Keratinocyte (primary cell): ENCODE results near the gene STMN3. TPM values are rescaled to one million over a fixed set of nuclear protein-coding genes. Genes with fewer than 3 reads are reported as not detected.

Experiments used
- DNase-seq: peaks from one replicate; pipeline ENCODE4 v3.0.0-alpha.2; 2011; ENCODE audit warnings: low read depth, missing footprints, low spot score
- FAIRE-seq: peaks from 2 replicates; lab custom pipeline; 2011; peaks lifted over from hg19 to GRCh38; lab: Jason Lieb, UNC
- H2AFZ ChIP-seq: 2 replicates; pipeline ENCODE4 v1.6.0; 2012; ENCODE audit warnings: low read length, control low read depth, inconsistent platforms; ENCODE audit not compliant: control insufficient read depth
- H3K27ac ChIP-seq: 2 replicates; pipeline ENCODE4 v1.5.1; 2011; ENCODE audit warnings: low read length; ENCODE audit not compliant: control insufficient read depth, insufficient read depth
- H3K27me3 ChIP-seq: 3 replicates; pipeline ENCODE4 v1.6.0; 2011; ENCODE audit warnings: low read length; ENCODE audit not compliant: control insufficient read depth, insufficient read depth; ENCODE audit errors: extremely low read depth
- H3K36me3 ChIP-seq, 2 experiments: 2 replicates in 1 of 2; 3 replicates in 1 of 2; pipeline ENCODE4 v1.5.1; 2011; ENCODE audit warnings: low read length in 2 of 2, mild to moderate bottlenecking in 1 of 2; ENCODE audit not compliant: control insufficient read depth in 2 of 2, insufficient read depth in 2 of 2; ENCODE audit errors: extremely low read depth in 1 of 2
- H3K4me1 ChIP-seq: 3 replicates; pipeline ENCODE4 v1.5.1; 2011; ENCODE audit warnings: low read length; ENCODE audit not compliant: control insufficient read depth, insufficient read depth; ENCODE audit errors: extremely low read depth
- H3K4me2 ChIP-seq: 3 replicates; pipeline ENCODE4 v1.6.0; 2011; ENCODE audit warnings: low read depth, low read length; ENCODE audit not compliant: control insufficient read depth, insufficient read depth; ENCODE audit errors: extremely low read depth
- H3K4me3 ChIP-seq, 3 experiments: fragments of 200-600 bp in 1 of 3; sonication (generic) in 1 of 3; 2 replicates in 2 of 3; 3 replicates in 1 of 3; pipeline ENCODE4 v1.5.1; 2011 to 2016; ENCODE audit warnings: low read length in 3 of 3, mild to moderate bottlenecking in 3 of 3, control low read depth in 2 of 3, inconsistent platforms in 1 of 3, low read depth in 1 of 3, mixed read lengths in 1 of 3, mixed run types in 1 of 3, moderate library complexity in 1 of 3; ENCODE audit not compliant: control insufficient read depth in 2 of 3, insufficient read depth in 2 of 3; ENCODE audit errors: extremely low read depth in 1 of 3
- H3K79me2 ChIP-seq: 2 replicates; pipeline ENCODE4 v1.6.0; 2012; ENCODE audit warnings: low read length; ENCODE audit not compliant: control insufficient read depth, insufficient read depth
- H3K9ac ChIP-seq: 3 replicates; pipeline ENCODE4 v1.6.0; 2011; ENCODE audit warnings: low read length; ENCODE audit not compliant: control insufficient read depth, insufficient read depth; ENCODE audit errors: extremely low read depth
- H3K9me1 ChIP-seq: 3 replicates; pipeline ENCODE4 v1.6.0; 2011; ENCODE audit warnings: low read length; ENCODE audit not compliant: control insufficient read depth, insufficient read depth; ENCODE audit errors: extremely low read depth
- H3K9me3 ChIP-seq: 2 replicates; pipeline ENCODE4 v1.5.1; 2012; ENCODE audit warnings: low read depth, low read length; ENCODE audit not compliant: control insufficient read depth
- H4K20me1 ChIP-seq: 3 replicates; pipeline ENCODE4 v1.6.0; 2011; ENCODE audit warnings: low read length; ENCODE audit not compliant: control insufficient read depth, insufficient read depth; ENCODE audit errors: extremely low read depth
- EZH2 ChIP-seq: IDR thresholded peaks from one replicate; pipeline ENCODE4 v1.6.1; 2012; ENCODE audit warnings: inconsistent platforms, mild to moderate bottlenecking, low read length, moderate library complexity
- dilution Hi-C: fragments of 300-500 bp; cut with MboI; formaldehyde crosslinking; loops from one replicate; pipeline ENCODE4 v1.7.0; 2020; ENCODE audit warnings: low sequenced_read_pairs; ENCODE audit not compliant: extremely low pct_ligation_motif_present
- polyA plus RNA-seq, 5 experiments: library from polyadenylated mRNA; depleted of rRNA in 3 of 5; stranded (reverse) in 3 of 5; stranded (forward) in 1 of 5; unstranded in 1 of 5; fragments of >200 nt; gene quantifications; 1 replicate in 1 of 5; 2 replicates in 3 of 5; 3 replicates in 1 of 5; pipeline versions ENCODE4 v1.2.1 to v1.2.3, GENCODE V29; 2011 to 2012; ENCODE audit warnings: missing spikeins in 2 of 5, low read depth in 1 of 5, low replicate concordance in 1 of 5
- TF ChIP-seq, protein P1 (sequence below), 3 experiments: IDR thresholded peaks in 1 of 3; conservative IDR thresholded peaks in 1 of 3; optimal IDR thresholded peaks in 1 of 3; 2 replicates in 2 of 3; 3 replicates in 1 of 3; pipeline versions ENCODE3 to v1.5.1; 2011; ENCODE audit warnings: low read length in 3 of 3, mild to moderate bottlenecking in 3 of 3, moderate library complexity in 2 of 3, control low read depth in 1 of 3, inconsistent platforms in 1 of 3; ENCODE audit not compliant: insufficient read depth in 2 of 3; ENCODE audit errors: extremely low read depth in 1 of 3

STMN3 gene
- polyA plus RNA-seq, 1 donor (not counting 4 experiments of a cell fraction or from before 2014, with no cell fraction given), result 12.0 TPM

- DNase-seq (no peak), FAIRE-seq (no peak)
- Histone ChIP-seq H3K79me2 (no peaks in the 10 kb centered on the region), H4K20me1 (no peaks in the 10 kb centered on the region), H3K9me1 (no peaks in the 10 kb centered on the region), H3K27ac (no peak overlapping the region), H3K4me2 (no peak overlapping the region), H3K9ac (no peak overlapping the region), H3K27me3 (no peaks in the 10 kb centered on the region), H3K9me3 (no peaks in the 10 kb centered on the region), H3K4me1 (no peaks in the 10 kb centered on the region), H3K4me3 (no peak overlapping the region), H3K36me3 (peaks cover 16 to 22% of the 10 kb centered on the region in 2 experiments), H2AFZ (no peak overlapping the region)
- dilution Hi-C loops, result no loop called here
- TF ChIP-seq, protein P1, sequence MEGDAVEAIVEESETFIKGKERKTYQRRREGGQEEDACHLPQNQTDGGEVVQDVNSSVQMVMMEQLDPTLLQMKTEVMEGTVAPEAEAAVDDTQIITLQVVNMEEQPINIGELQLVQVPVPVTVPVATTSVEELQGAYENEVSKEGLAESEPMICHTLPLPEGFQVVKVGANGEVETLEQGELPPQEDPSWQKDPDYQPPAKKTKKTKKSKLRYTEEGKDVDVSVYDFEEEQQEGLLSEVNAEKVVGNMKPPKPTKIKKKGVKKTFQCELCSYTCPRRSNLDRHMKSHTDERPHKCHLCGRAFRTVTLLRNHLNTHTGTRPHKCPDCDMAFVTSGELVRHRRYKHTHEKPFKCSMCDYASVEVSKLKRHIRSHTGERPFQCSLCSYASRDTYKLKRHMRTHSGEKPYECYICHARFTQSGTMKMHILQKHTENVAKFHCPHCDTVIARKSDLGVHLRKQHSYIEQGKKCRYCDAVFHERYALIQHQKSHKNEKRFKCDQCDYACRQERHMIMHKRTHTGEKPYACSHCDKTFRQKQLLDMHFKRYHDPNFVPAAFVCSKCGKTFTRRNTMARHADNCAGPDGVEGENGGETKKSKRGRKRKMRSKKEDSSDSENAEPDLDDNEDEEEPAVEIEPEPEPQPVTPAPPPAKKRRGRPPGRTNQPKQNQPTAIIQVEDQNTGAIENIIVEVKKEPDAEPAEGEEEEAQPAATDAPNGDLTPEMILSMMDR (optimal IDR thresholded peaks at IDR 0.05 in 1 of 3, IDR thresholded peaks at IDR 0.05 in 1 of 3, conservative IDR thresholded peaks at IDR 0.05 in 1 of 3; ENCODE audit: extremely low read depth in 1 of 3, insufficient read depth in 2 of 3, low read length in 3 of 3), result no peak
- TF ChIP-seq EZH2, result no peak
Observed at GRCh38 chr20:63595416-63596127, 57.7 kb downstream of the STMN3 start.

DNA sequence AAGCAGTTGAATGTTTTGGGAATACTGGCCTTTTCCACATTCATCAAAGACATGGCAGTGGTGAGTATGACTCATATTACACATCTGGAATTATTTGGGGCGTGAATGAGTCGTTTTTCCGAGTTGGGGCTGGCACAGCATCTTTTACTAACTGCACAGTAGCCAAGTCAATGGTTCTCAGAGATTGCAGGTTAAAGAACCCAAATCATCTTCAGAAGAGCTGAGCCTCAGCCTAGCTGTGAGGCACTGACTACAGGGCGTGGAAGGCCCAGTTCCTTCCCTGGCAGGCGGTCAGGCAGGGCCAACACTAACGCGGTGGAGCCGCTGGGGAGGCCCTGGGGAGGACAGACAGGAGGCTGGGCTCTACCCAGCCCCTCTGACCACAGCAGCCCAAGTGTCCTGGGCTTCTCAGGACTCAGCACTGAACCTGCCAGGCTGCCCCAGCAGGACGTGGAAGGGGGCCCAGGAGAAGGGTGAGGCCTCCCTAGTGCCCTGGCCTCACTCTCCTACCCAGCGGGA lies 59.1 kb downstream of the STMN3 start:
- no peak overlapping the region for H3K9ac ChIP-seq
- H3K9me3 ChIP-seq, result no peaks in the 10 kb centered on the region
- no peak overlapping the region for H3K27ac ChIP-seq
- H3K79me2 ChIP-seq, result no peaks in the 10 kb centered on the region
- no peak overlapping the region for H2AFZ ChIP-seq
- no peaks in the 10 kb centered on the region for H3K4me1 ChIP-seq
- TF ChIP-seq EZH2, result no peak
- TF ChIP-seq, protein P1 (optimal IDR thresholded peaks at IDR 0.05 in 1 of 3, IDR thresholded peaks at IDR 0.05 in 1 of 3, conservative IDR thresholded peaks at IDR 0.05 in 1 of 3; ENCODE audit: extremely low read depth in 1 of 3, insufficient read depth in 2 of 3, low read length in 3 of 3), result no peak
- H3K36me3 ChIP-seq, result peaks cover 9 to 27% of the 10 kb centered on the region in 2 experiments
- dilution Hi-C loops, result no loop called here
- no peak overlapping the region for H3K4me2 ChIP-seq
- H3K27me3 ChIP-seq, result no peaks in the 10 kb centered on the region
- H3K4me3 ChIP-seq, result no peak overlapping the region
- no peak for DNase-seq
- H3K9me1 ChIP-seq, result no peaks in the 10 kb centered on the region
- FAIRE-seq, result no peak
- H4K20me1 ChIP-seq, result no peaks in the 10 kb centered on the region
